Measurements from ENCODE around the gene LBHD2.
A peak's percentile ranks its signal among the peaks of the same experiment; 100 is the strongest.

Gene LBHD2

DNA sequence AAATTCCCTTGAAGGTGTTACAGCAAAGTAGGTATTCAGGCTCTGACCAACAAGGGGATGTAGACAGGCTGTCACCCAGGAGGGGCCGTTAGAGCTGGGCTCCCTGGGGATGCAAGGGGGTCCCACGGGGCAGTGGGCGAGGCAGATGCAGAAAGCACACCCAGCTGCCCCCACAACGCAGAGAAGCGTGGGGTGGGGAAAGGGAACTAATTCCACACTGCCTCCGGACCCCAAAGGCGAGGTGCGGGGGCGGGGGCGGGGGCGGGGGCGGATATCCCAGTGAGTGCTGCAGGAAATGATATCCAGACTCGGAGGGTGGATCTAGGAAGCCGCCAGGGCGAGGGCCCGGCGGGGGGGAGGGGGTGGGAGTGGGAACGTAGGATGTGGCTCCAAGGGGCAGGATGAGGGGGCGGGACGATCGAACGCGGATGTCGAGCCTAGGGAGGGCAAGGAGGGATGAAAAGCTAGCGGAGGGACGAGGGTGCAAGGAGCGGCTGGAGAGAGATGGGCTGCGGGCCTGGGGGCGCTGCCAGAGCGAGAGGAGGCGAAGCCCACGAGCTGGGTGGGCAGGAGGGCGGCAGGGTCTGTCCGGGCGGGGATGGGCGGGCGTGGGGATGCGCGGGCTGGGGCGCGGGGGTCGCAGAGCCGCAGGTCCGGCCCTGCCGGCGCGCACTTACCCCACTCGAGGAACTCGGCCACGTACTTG lies 27.5 kb upstream of the LBHD2 start:
- Histone ChIP-seq H3K79me1 (replicated peaks; ENCODE audit: low read length, poor library complexity, severe bottlenecking) (peaks cover 15% of the 10 kb centered on the region), H2AFZ (ENCODE audit: low read depth, low read length) (peak overlapping the region; percentile 66), H2BK12ac (ENCODE audit: low read length in 2 of 2) (peak overlapping the region in 1 of 2 experiments; percentile 86), H3K27ac (ENCODE audit: low read length, poor library complexity, severe bottlenecking) (peak overlapping the region; percentile 66), H4K91ac (ENCODE audit: low read length) (peak overlapping the region; percentile 92), H3K4ac (ENCODE audit: low read depth in 1 of 2, low read length in 2 of 2) (peak overlapping the region; percentile 88 to 99), H3K4me1 (ENCODE audit: control insufficient read depth, insufficient read depth, low read depth, low read length) (peaks cover 18% of the 10 kb centered on the region), H3K9me3 (ENCODE audit: control insufficient read depth, low read length) (no peaks in the 10 kb centered on the region), H3K9ac (ENCODE audit: low read length) (peak overlapping the region; percentile 94), H3K23ac (ENCODE audit: low read length in 2 of 2) (peak overlapping the region in 1 of 2 experiments; percentile 100), H3K36me3 (ENCODE audit: control insufficient read depth in 1 of 2, insufficient read depth in 2 of 2, low read depth in 1 of 2, low read length in 2 of 2) (peaks cover 7 to 20% of the 10 kb centered on the region in 2 experiments), H2BK5ac (ENCODE audit: low read depth, low read length, poor library complexity, severe bottlenecking) (peak overlapping the region; percentile 54), H3K27me3 (ENCODE audit: control insufficient read depth in 1 of 2, insufficient read depth in 1 of 2, low read length in 2 of 2) (no peaks in the 10 kb centered on the region), H2BK120ac (ENCODE audit: low read depth, low read length) (peak overlapping the region; percentile 77), H4K8ac (ENCODE audit: low read length) (peak overlapping the region; percentile 29), H2AK5ac (ENCODE audit: low read length, severe bottlenecking) (no peak overlapping the region), H2BK15ac (ENCODE audit: low read depth, poor library complexity, severe bottlenecking) (peak overlapping the region; percentile 89), H3K14ac (ENCODE audit: low read length in 2 of 2) (peak overlapping the region; percentile 80 to 100), H3K18ac (ENCODE audit: low read depth in 1 of 2, low read length in 2 of 2) (peak overlapping the region; percentile 95 to 99), H3K4me3 (ENCODE audit: insufficient read depth in 1 of 2, low read depth in 1 of 2, low read length in 2 of 2) (peak overlapping the region; percentile 88 to 93), H3K4me2 (ENCODE audit: low read length, poor library complexity, severe bottlenecking) (peak overlapping the region; percentile 68)
- peak; percentile 78 for DNase-seq
- 1% methylated on average over 29 of the region's 50 CpGs for WGBS

- peak; percentile 38 for DNase-seq
- peaks cover 15% of the 10 kb centered on the region for H3K79me1 ChIP-seq (replicated peaks; ENCODE audit: low read length, poor library complexity, severe bottlenecking)
- H3K9ac ChIP-seq (ENCODE audit: low read length) = peak overlapping the region; percentile 93
- peak overlapping the region; percentile 77 for H2BK120ac ChIP-seq (ENCODE audit: low read depth, low read length)
- H3K9me3 ChIP-seq (ENCODE audit: control insufficient read depth, low read length) = no peaks in the 10 kb centered on the region
- H3K4ac ChIP-seq (ENCODE audit: low read depth in 1 of 2, low read length in 2 of 2) = peak overlapping the region; percentile 88 to 99
- peak overlapping the region; percentile 92 for H4K91ac ChIP-seq (ENCODE audit: low read length)
- peak overlapping the region; percentile 95 to 99 for H3K18ac ChIP-seq (ENCODE audit: low read depth in 1 of 2, low read length in 2 of 2)
- peak overlapping the region; percentile 27 to 100 for H3K23ac ChIP-seq (ENCODE audit: low read length in 2 of 2)
- peak overlapping the region; percentile 48 for H3K27ac ChIP-seq (ENCODE audit: low read length, poor library complexity, severe bottlenecking)
- peak overlapping the region; percentile 80 to 100 for H3K14ac ChIP-seq (ENCODE audit: low read length in 2 of 2)
- peak overlapping the region; percentile 88 to 93 for H3K4me3 ChIP-seq (ENCODE audit: insufficient read depth in 1 of 2, low read depth in 1 of 2, low read length in 2 of 2)
- H3K4me2 ChIP-seq (ENCODE audit: low read length, poor library complexity, severe bottlenecking) = peak overlapping the region; percentile 68
- H2BK5ac ChIP-seq (ENCODE audit: low read depth, low read length, poor library complexity, severe bottlenecking) = peak overlapping the region; percentile 54
- no peak overlapping the region for H2AK5ac ChIP-seq (ENCODE audit: low read length, severe bottlenecking)
- H2BK15ac ChIP-seq (ENCODE audit: low read depth, poor library complexity, severe bottlenecking) = peak overlapping the region; percentile 89
- H4K8ac ChIP-seq (ENCODE audit: low read length) = peak overlapping the region; percentile 29
- H3K36me3 ChIP-seq (ENCODE audit: control insufficient read depth in 1 of 2, insufficient read depth in 2 of 2, low read depth in 1 of 2, low read length in 2 of 2) = peaks cover 7 to 20% of the 10 kb centered on the region in 2 experiments
- H3K4me1 ChIP-seq (ENCODE audit: control insufficient read depth, insufficient read depth, low read depth, low read length) = peaks cover 18% of the 10 kb centered on the region
- WGBS = 0% methylated on average over 36 of the region's 53 CpGs
- peak overlapping the region; percentile 66 for H2AFZ ChIP-seq (ENCODE audit: low read depth, low read length)
- no peaks in the 10 kb centered on the region for H3K27me3 ChIP-seq (ENCODE audit: control insufficient read depth in 1 of 2, insufficient read depth in 1 of 2, low read length in 2 of 2)
- peak overlapping the region in 1 of 2 experiments; percentile 33 for H2BK12ac ChIP-seq (ENCODE audit: low read length in 2 of 2)
Measured at GRCh38 chr14:103057028-103057371, 27.0 kb upstream of the LBHD2 start.

- H3K27me3 ChIP-seq (ENCODE audit: control insufficient read depth in 1 of 2, insufficient read depth in 1 of 2, low read length in 2 of 2) = no peaks in the 10 kb centered on the region
- H3K4me2 ChIP-seq (ENCODE audit: low read length, poor library complexity, severe bottlenecking) = peak within 1 kb of the TSS; percentile 96
- H3K4me1 ChIP-seq (ENCODE audit: control insufficient read depth, insufficient read depth, low read depth, low read length) = peaks cover 20% of the 10 kb centered on the region
- peak within 1 kb of the TSS; percentile 27 to 100 for H3K23ac ChIP-seq (ENCODE audit: low read length in 2 of 2)
- peak within 1 kb of the TSS; percentile 95 to 99 for H3K18ac ChIP-seq (ENCODE audit: low read depth in 1 of 2, low read length in 2 of 2)
- H3K4ac ChIP-seq (ENCODE audit: low read depth in 1 of 2, low read length in 2 of 2) = peak within 1 kb of the TSS; percentile 88 to 99
- H2AK5ac ChIP-seq (ENCODE audit: low read length, severe bottlenecking) = no peak within 1 kb of the TSS
- peak within 1 kb of the TSS; percentile 54 for H2BK5ac ChIP-seq (ENCODE audit: low read depth, low read length, poor library complexity, severe bottlenecking)
- peak within 1 kb of the TSS; percentile 66 for H3K27ac ChIP-seq (ENCODE audit: low read length, poor library complexity, severe bottlenecking)
- H2BK15ac ChIP-seq (ENCODE audit: low read depth, poor library complexity, severe bottlenecking) = peak within 1 kb of the TSS; percentile 89
- peak within 1 kb of the TSS; percentile 81 for H4K8ac ChIP-seq (ENCODE audit: low read length)
- H2AFZ ChIP-seq (ENCODE audit: low read depth, low read length) = peak within 1 kb of the TSS; percentile 66
- peak within 1 kb of the TSS; percentile 92 to 93 for H3K4me3 ChIP-seq (ENCODE audit: insufficient read depth in 1 of 2, low read depth in 1 of 2, low read length in 2 of 2)
- peak within 1 kb of the TSS; percentile 94 for H3K9ac ChIP-seq (ENCODE audit: low read length)
- peaks cover 15% of the 10 kb centered on the region for H3K79me1 ChIP-seq (replicated peaks; ENCODE audit: low read length, poor library complexity, severe bottlenecking)
- peak within 1 kb of the TSS; percentile 80 to 100 for H3K14ac ChIP-seq (ENCODE audit: low read length in 2 of 2)
- H4K91ac ChIP-seq (ENCODE audit: low read length) = peak within 1 kb of the TSS; percentile 92
- WGBS = under 1% methylated on average over 49 of the region's 113 CpGs
- peak within 1 kb of the TSS; percentile 77 for H2BK120ac ChIP-seq (ENCODE audit: low read depth, low read length)
- DNase-seq = peak; percentile 89
- H2BK12ac ChIP-seq (ENCODE audit: low read length in 2 of 2) = peak within 1 kb of the TSS in 1 of 2 experiments; percentile 33
- H3K36me3 ChIP-seq (ENCODE audit: control insufficient read depth in 1 of 2, insufficient read depth in 2 of 2, low read depth in 1 of 2, low read length in 2 of 2) = peaks cover 7 to 17% of the 10 kb centered on the region in 2 experiments
- no peaks in the 10 kb centered on the region for H3K9me3 ChIP-seq (ENCODE audit: control insufficient read depth, low read length)
Measured at GRCh38 chr14:103057372-103058163, 26.4 kb upstream of the LBHD2 start, which contains the start of gene CDC42BPB. Gene CDC42BPB (minus strand): TSS chr14:103057549. CDS start chr14:103057173, 376 bp downstream.

Data from mesenchymal stem cell (in vitro differentiated cells and primary cell).